Left lung (tissue), 10 donors: Measurements from ENCODE around the gene SHOX. TPM values are rescaled to one million over a fixed set of nuclear protein-coding genes. Genes with fewer than 3 reads are reported as not detected.
"Not testable (repeated sequence)": the region's sequence is repeated elsewhere in the genome, so short reads cannot be mapped to it uniquely, and the experiment has no call there.

Experiments
- ATAC-seq: fragments of 200-7000 bp; cut with Tn5 transposase; one replicate; pipeline ENCODE4 v1.9.1; 2020; ENCODE audit warnings: moderate library complexity
- DNase-seq, 4 donors: peaks; one replicate each; pipeline ENCODE4 v3.0.0-alpha.2; 2013 to 2020
- H3K27ac ChIP-seq, 2 donors: fragments of 200-600 bp; sonication (generic) in 1 of 2; one replicate each; pipeline versions ENCODE4 v1.5.0 to v1.8.0; 2020 to 2021
- H3K27me3 ChIP-seq, 2 donors: fragments of 200-600 bp; sonication (generic) in 1 of 2; one replicate each; pipeline versions ENCODE4 v1.5.0 to v1.8.0; 2020 to 2021
- H3K36me3 ChIP-seq, 2 donors: fragments of 200-600 bp; sonication (generic) in 1 of 2; one replicate each; pipeline versions ENCODE4 v1.5.0 to v1.8.0; 2020 to 2021
- H3K4me1 ChIP-seq, 2 donors: fragments of 200-600 bp; one replicate each; pipeline ENCODE4 v1.8.0; 2021
- H3K4me3 ChIP-seq, 2 donors: fragments of 200-600 bp; sonication (generic) in 1 of 2; one replicate each; pipeline versions ENCODE4 v1.5.0 to v1.8.0; 2020 to 2021; ENCODE audit warnings: mild to moderate bottlenecking in 1 of 2
- H3K9me3 ChIP-seq, 2 donors: fragments of 200-600 bp; sonication (generic) in 1 of 2; one replicate each; pipeline versions ENCODE4 v1.5.0 to v1.8.0; 2020 to 2021
- CTCF ChIP-seq, 2 donors: fragments of 200-600 bp; sonication (generic) in 1 of 2; IDR thresholded peaks; one replicate each; pipeline versions ENCODE4 v1.5.0 to v1.8.0; 2021; ENCODE audit warnings: antibody characterized with exemption in 2 of 2
- intact Hi-C, 2 donors: fragments of 100-400 bp; cut with DNase I; formaldehyde crosslinking; loops; one replicate each; pipeline versions ENCODE4 v1.11.2 to v1.14.2; 2022
- polyA plus RNA-seq, 6 donors: library from polyadenylated mRNA; unstranded; fragments of 120-200 nt; gene quantifications; one replicate each; pipeline ENCODE4 v1.2.1, GENCODE V29; 2013; ENCODE audit not compliant: insufficient read length in 6 of 6
- total RNA-seq, 2 donors: library from RNA; stranded (reverse); fragmentation: NEBNext Ultra II Directional; extraction: Animal tissue kit (Norgen Biotek cat#: 25700); gene quantifications; one replicate each; pipeline ENCODE4 v1.2.1, GENCODE V29; 2021
- donor health status: DM: no; HTN: yes; CAD: no.
- donor health status: DM: no; HTN: no; CAD: no.

The SHOX gene
- total and polyA plus RNA-seq, 8 donors: 0.04 to 0.26 (median 0.14) TPM; not detected in 2

- H3K4me3 ChIP-seq: no peak overlapping the region
These were observed 20.2 kb downstream of the SHOX start for GRCh38 chrX:650811-651210.

GRCh38 chrX:651922-652321, 21.3 kb downstream of the SHOX start:
- H3K27ac ChIP-seq, H3K4me3 ChIP-seq, ATAC-seq, intact Hi-C loops, H3K36me3 ChIP-seq, H3K9me3 ChIP-seq, H3K4me1 ChIP-seq, DNase-seq: not testable (repeated sequence)
- H3K27me3 ChIP-seq: peaks cover 0 to 20% of the 10 kb centered on the region in 2 donors

More at GRCh38 chrX:650811-651210, 20.2 kb downstream of the SHOX start:
- Histone ChIP-seq H3K27me3 (peaks cover 0 to 26% of the 10 kb centered on the region in 2 donors), H3K27ac (no peak overlapping the region), H3K36me3 (no peaks in the 10 kb centered on the region), H3K9me3 (no peaks in the 10 kb centered on the region), H3K4me1 (no peaks in the 10 kb centered on the region)
- intact Hi-C loops: no loop called here
- no peak for DNase-seq
- TF ChIP-seq CTCF (IDR thresholded peaks at IDR 0.05): no peak
- ATAC-seq: no peak

GRCh38 chrX:652341-652741, 21.8 kb downstream of the SHOX start:
- intact Hi-C loops: no loop called here
- Histone ChIP-seq H3K9me3 (no peaks in the 10 kb centered on the region), H3K4me3 (no peak overlapping the region), H3K4me1 (no peaks in the 10 kb centered on the region), H3K27me3 (peaks cover 0 to 20% of the 10 kb centered on the region in 2 donors), H3K27ac (no peak overlapping the region), H3K36me3 (no peaks in the 10 kb centered on the region)
- TF ChIP-seq CTCF (IDR thresholded peaks at IDR 0.05): no peak
- ATAC-seq: no peak
- no peak for DNase-seq

- intact Hi-C loops: no loop called here
- H3K4me3 ChIP-seq: no peak overlapping the region
- peaks cover 0 to 20% of the 10 kb centered on the region in 2 donors for H3K27me3 ChIP-seq
- H3K9me3 ChIP-seq: no peaks in the 10 kb centered on the region
- H3K4me1 ChIP-seq: no peaks in the 10 kb centered on the region
- ATAC-seq (no peak), DNase-seq (no peak)
- H3K36me3 ChIP-seq: no peaks in the 10 kb centered on the region
- TF ChIP-seq CTCF (IDR thresholded peaks at IDR 0.05): no peak
- no peak overlapping the region for H3K27ac ChIP-seq
These were observed 22.7 kb downstream of the SHOX start for GRCh38 chrX:653306-653705.

GRCh38 chrX:661154-661553, 30.6 kb downstream of the SHOX start:
- DNase-seq: no peak
- Histone ChIP-seq H3K27me3 (peaks cover 0 to 6% of the 10 kb centered on the region in 2 donors), H3K9me3 (peaks cover 0 to 8% of the 10 kb centered on the region in 2 donors), H3K4me3 (no peak overlapping the region), H3K36me3 (no peaks in the 10 kb centered on the region), H3K27ac (no peak overlapping the region), H3K4me1 (no peaks in the 10 kb centered on the region)
- intact Hi-C loops: no loop called here
- no peak for TF ChIP-seq CTCF (IDR thresholded peaks at IDR 0.05)
- no peak for ATAC-seq

- no peak for TF ChIP-seq CTCF (IDR thresholded peaks at IDR 0.05)
- Histone ChIP-seq H3K27ac (no peak overlapping the region), H3K36me3 (no peaks in the 10 kb centered on the region), H3K27me3 (peaks cover 0 to 6% of the 10 kb centered on the region in 2 donors), H3K9me3 (peaks cover 0 to 10% of the 10 kb centered on the region in 2 donors), H3K4me1 (no peaks in the 10 kb centered on the region), H3K4me3 (no peak overlapping the region)
- intact Hi-C loops: no loop called here
- DNase-seq: no peak
- no peak for ATAC-seq
These were observed 31.5 kb downstream of the SHOX start for GRCh38 chrX:662126-662525.
